ENCODE results near the gene AMELX. TPM values are rescaled to one million over a fixed set of nuclear protein-coding genes. Genes with fewer than 3 reads are reported as not detected.

The AMELX gene
- total RNA-seq, 4 donors from 2014 or later: not detected

GRCh38 chrX:11273544-11273943 lies 19.7 kb upstream of the AMELX start:
- DNase-seq: no peak
- no peaks in the 10 kb centered on the region for H3K36me3 ChIP-seq
- no peak overlapping the region for H3K4me3 ChIP-seq (replicated peaks in 1 of 3)
- H3K27me3 ChIP-seq: no peaks in the 10 kb centered on the region
- TF ChIP-seq CTCF (IDR thresholded peaks at IDR 0.05) (no peak), POLR2A (IDR thresholded peaks at IDR 0.05) (no peak)
- no peaks in the 10 kb centered on the region for H3K9me3 ChIP-seq
- H3K4me1 ChIP-seq: peaks cover 5% of the 10 kb centered on the region in 2 donors
- WGBS, 2 donors: 88 to 91% methylated on average over 1 of the region's 1 CpG
- H3K27ac ChIP-seq: no peak overlapping the region
- intact Hi-C loops (cut with DNase I): no loop called here

- Histone ChIP-seq H3K4me1 (no peaks in the 10 kb centered on the region), H3K36me3 (no peaks in the 10 kb centered on the region), H3K27me3 (no peaks in the 10 kb centered on the region), H3K27ac (no peak overlapping the region), H3K4me3 (replicated peaks in 1 of 3) (no peak overlapping the region), H3K9me3 (no peaks in the 10 kb centered on the region)
- DNase-seq: no peak
- 41 to 54% methylated on average over 2 of the region's 2 CpGs for WGBS, 2 donors
- intact Hi-C loops (cut with DNase I): no loop called here
- no peak for TF ChIP-seq POLR2A (IDR thresholded peaks at IDR 0.05)
- TF ChIP-seq CTCF (IDR thresholded peaks at IDR 0.05): no peak
Measured at GRCh38 chrX:11282043-11282442, 11.2 kb upstream of the AMELX start.

GRCh38 chrX:11285651-11286050 lies 7.6 kb upstream of the AMELX start:
- Histone ChIP-seq H3K27ac (no peak overlapping the region), H3K4me1 (no peaks in the 10 kb centered on the region), H3K27me3 (no peaks in the 10 kb centered on the region), H3K9me3 (no peaks in the 10 kb centered on the region), H3K36me3 (no peaks in the 10 kb centered on the region), H3K4me3 (replicated peaks in 1 of 3) (no peak overlapping the region)
- WGBS, 2 donors: 75 to 92% methylated on average over 3 of the region's 3 CpGs
- intact Hi-C loops (cut with DNase I): no loop called here
- TF ChIP-seq POLR2A (IDR thresholded peaks at IDR 0.05) (no peak), CTCF (IDR thresholded peaks at IDR 0.05) (no peak)
- DNase-seq: no peak

GRCh38 chrX:11287505-11287904 lies 5.7 kb upstream of the AMELX start:
- Histone ChIP-seq H3K27ac (no peak overlapping the region), H3K4me3 (replicated peaks in 1 of 3) (no peak overlapping the region), H3K36me3 (no peaks in the 10 kb centered on the region), H3K27me3 (no peaks in the 10 kb centered on the region), H3K4me1 (no peaks in the 10 kb centered on the region), H3K9me3 (no peaks in the 10 kb centered on the region)
- TF ChIP-seq CTCF (IDR thresholded peaks at IDR 0.05): no peak
- no peak for TF ChIP-seq POLR2A (IDR thresholded peaks at IDR 0.05)
- no peak for DNase-seq
- 43 to 61% methylated on average over 1 of the region's 1 CpG for WGBS, 2 donors
- intact Hi-C loops (cut with DNase I): no loop called here

GRCh38 chrX:11290416-11291102 lies 2.7 kb upstream of the AMELX start:
- no peak for DNase-seq
- intact Hi-C loops (cut with DNase I): no loop called here
- Histone ChIP-seq H3K27me3 (no peaks in the 10 kb centered on the region), H3K36me3 (no peaks in the 10 kb centered on the region), H3K9me3 (no peaks in the 10 kb centered on the region), H3K4me3 (replicated peaks in 1 of 3) (no peak overlapping the region), H3K4me1 (peaks cover 0 to 4% of the 10 kb centered on the region in 2 donors), H3K27ac (no peak overlapping the region)
- TF ChIP-seq CTCF (IDR thresholded peaks at IDR 0.05) (no peak), POLR2A (IDR thresholded peaks at IDR 0.05) (no peak)
- 82 to 94% methylated on average over 8 of the region's 8 CpGs for WGBS, 2 donors
